Measurements from ENCODE around the gene GLRA2. TPM values are rescaled to one million over a fixed set of nuclear protein-coding genes. Genes with fewer than 3 reads are reported as not detected.

GLRA2 gene
- total and polyA plus RNA-seq, 2 of the 13 experiments (the other 11 are each of a cell fraction or from before 2014, with no cell fraction given): not detected

DNA sequence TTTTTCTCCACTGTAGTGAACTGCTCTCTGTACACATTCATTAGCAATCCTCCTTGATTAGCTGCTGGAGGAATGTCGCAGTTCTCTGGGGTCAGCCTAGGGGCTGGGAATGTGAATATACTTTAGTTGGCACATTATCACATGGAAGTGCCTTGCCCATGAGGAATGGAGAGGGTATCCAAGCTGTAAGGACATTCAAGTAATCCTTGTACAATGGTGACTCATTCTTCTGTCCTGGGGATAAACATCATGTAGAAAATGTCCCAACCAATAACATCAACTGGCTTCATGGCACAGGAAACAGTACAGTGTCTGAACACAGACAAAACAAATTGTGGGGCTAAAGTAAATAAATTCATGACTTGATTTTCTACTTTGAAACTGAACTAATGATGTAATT lies 147.1 kb downstream of the GLRA2 start:
- no peaks in the 10 kb centered on the region for H4K20me1 ChIP-seq (ENCODE audit: insufficient read depth, low read length)
- H3K27me3 ChIP-seq (ENCODE audit: control insufficient read depth in 1 of 2, insufficient read depth in 2 of 2, low read length in 2 of 2): no peaks in the 10 kb centered on the region
- no peak overlapping the region for H3K4me2 ChIP-seq (ENCODE audit: low read depth, low read length)
- FAIRE-seq (no peak), DNase-seq (ENCODE audit: low spot score) (no peak), ATAC-seq (no peak)
- WGBS (ENCODE audit: low lambda C conversion rate): 100% methylated on average over 1 of the region's 1 CpG
- TF ChIP-seq ZZZ3 (CRISPR knock-in tag; IDR thresholded peaks at IDR 0.05; ENCODE audit: borderline replicate concordance) (no peak), ZC3H13 (CRISPR knock-in tag; IDR thresholded peaks at IDR 0.05) (no peak), ZFP41 (CRISPR knock-in tag; IDR thresholded peaks at IDR 0.05; ENCODE audit: borderline replicate concordance) (no peak), XRCC5 (optimal IDR thresholded peaks at IDR 0.05; ENCODE audit: low read length) (no peak), ZNF451 (CRISPR knock-in tag; IDR thresholded peaks at IDR 0.05) (no peak), MAZ (IDR thresholded peaks at IDR 0.05; ENCODE audit: borderline replicate concordance, low read depth, low read length) (no peak), MAZ (CRISPR knock-in tag; IDR thresholded peaks at IDR 0.05; ENCODE audit: low read depth) (no peak), ZNF230 (CRISPR knock-in tag; IDR thresholded peaks at IDR 0.05) (no peak), CBX5 (CRISPR knock-in tag; IDR thresholded peaks at IDR 0.05; ENCODE audit: borderline replicate concordance) (no peak), NR1H2 (CRISPR knock-in tag; IDR thresholded peaks at IDR 0.05; ENCODE audit: borderline replicate concordance, low read depth) (no peak), DPF2 (CRISPR knock-in tag; IDR thresholded peaks at IDR 0.05; ENCODE audit: borderline replicate concordance, low read depth) (no peak), ADNP (CRISPR knock-in tag; IDR thresholded peaks at IDR 0.05) (no peak), REXO4 (CRISPR knock-in tag; IDR thresholded peaks at IDR 0.05; ENCODE audit: borderline replicate concordance) (no peak), GTF2F1 (IDR thresholded peaks at IDR 0.05; ENCODE audit: low read length) (no peak), NONO (IDR thresholded peaks at IDR 0.05) (no peak), NONO (CRISPR knock-in tag; conservative IDR thresholded peaks at IDR 0.05) (no peak), TEAD2 (CRISPR knock-in tag; IDR thresholded peaks at IDR 0.05) (no peak)
- TF ChIP-seq, protein P1, sequence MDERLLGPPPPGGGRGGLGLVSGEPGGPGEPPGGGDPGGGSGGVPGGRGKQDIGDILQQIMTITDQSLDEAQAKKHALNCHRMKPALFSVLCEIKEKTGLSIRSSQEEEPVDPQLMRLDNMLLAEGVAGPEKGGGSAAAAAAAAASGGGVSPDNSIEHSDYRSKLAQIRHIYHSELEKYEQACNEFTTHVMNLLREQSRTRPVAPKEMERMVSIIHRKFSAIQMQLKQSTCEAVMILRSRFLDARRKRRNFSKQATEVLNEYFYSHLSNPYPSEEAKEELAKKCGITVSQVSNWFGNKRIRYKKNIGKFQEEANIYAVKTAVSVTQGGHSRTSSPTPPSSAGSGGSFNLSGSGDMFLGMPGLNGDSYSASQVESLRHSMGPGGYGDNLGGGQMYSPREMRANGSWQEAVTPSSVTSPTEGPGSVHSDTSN (CRISPR knock-in tag; IDR thresholded peaks at IDR 0.05): no peak
- TF ChIP-seq, protein P2, sequence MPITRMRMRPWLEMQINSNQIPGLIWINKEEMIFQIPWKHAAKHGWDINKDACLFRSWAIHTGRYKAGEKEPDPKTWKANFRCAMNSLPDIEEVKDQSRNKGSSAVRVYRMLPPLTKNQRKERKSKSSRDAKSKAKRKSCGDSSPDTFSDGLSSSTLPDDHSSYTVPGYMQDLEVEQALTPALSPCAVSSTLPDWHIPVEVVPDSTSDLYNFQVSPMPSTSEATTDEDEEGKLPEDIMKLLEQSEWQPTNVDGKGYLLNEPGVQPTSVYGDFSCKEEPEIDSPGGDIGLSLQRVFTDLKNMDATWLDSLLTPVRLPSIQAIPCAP (CRISPR knock-in tag; IDR thresholded peaks at IDR 0.05; ENCODE audit: low read depth): no peak
- TF ChIP-seq, protein P3, sequence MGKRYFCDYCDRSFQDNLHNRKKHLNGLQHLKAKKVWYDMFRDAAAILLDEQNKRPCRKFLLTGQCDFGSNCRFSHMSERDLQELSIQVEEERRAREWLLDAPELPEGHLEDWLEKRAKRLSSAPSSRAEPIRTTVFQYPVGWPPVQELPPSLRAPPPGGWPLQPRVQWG (CRISPR knock-in tag; IDR thresholded peaks at IDR 0.05; ENCODE audit: borderline replicate concordance, low read depth): no peak
- TF ChIP-seq, protein P4, sequence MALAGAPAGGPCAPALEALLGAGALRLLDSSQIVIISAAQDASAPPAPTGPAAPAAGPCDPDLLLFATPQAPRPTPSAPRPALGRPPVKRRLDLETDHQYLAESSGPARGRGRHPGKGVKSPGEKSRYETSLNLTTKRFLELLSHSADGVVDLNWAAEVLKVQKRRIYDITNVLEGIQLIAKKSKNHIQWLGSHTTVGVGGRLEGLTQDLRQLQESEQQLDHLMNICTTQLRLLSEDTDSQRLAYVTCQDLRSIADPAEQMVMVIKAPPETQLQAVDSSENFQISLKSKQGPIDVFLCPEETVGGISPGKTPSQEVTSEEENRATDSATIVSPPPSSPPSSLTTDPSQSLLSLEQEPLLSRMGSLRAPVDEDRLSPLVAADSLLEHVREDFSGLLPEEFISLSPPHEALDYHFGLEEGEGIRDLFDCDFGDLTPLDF (CRISPR knock-in tag; IDR thresholded peaks at IDR 0.05): no peak
- TF ChIP-seq, protein P5, sequence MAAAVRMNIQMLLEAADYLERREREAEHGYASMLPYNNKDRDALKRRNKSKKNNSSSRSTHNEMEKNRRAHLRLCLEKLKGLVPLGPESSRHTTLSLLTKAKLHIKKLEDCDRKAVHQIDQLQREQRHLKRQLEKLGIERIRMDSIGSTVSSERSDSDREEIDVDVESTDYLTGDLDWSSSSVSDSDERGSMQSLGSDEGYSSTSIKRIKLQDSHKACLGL (CRISPR knock-in tag; IDR thresholded peaks at IDR 0.05): no peak
- no peaks in the 10 kb centered on the region for H3K36me3 ChIP-seq (replicated peaks in 1 of 2; ENCODE audit: control insufficient read depth in 1 of 2, insufficient read depth in 2 of 2, low read length in 2 of 2)
- H3K4me3 ChIP-seq (replicated peaks in 1 of 3; ENCODE audit: insufficient read depth in 1 of 3, low read depth in 2 of 3, low read length in 3 of 3): no peak overlapping the region
- no peak overlapping the region for H3K9ac ChIP-seq (ENCODE audit: insufficient read depth, low read depth, low read length)
- POLR2A ChIA-PET: no interaction called here
- intact Hi-C loops (cut with micrococcal nuclease; ENCODE audit: unreplicated experiment): loop anchor here (1.0 kb wide), 1 partner anchor 15 kb away; no protein-coding TSS in a partner anchor
- no peaks in the 10 kb centered on the region for H3K9me3 ChIP-seq (ENCODE audit: low read length)
- CTCF ChIA-PET (ENCODE audit: low intra/inter-chr PET ratio, low total read pairs): no interaction called here
- H3K4me1 ChIP-seq (ENCODE audit: insufficient read depth, low read length): no peaks in the 10 kb centered on the region
- H3K27ac ChIP-seq (ENCODE audit: extremely low read length, insufficient read depth, low read length): no peak overlapping the region
- no peak overlapping the region for H2AFZ ChIP-seq (ENCODE audit: low read length)
- in situ Hi-C loops (cut with HindIII; ENCODE audit: extremely low pct_ligation_motif_present, low pct_unique_long_range_greater_than_20kb): no loop called here
- H3K79me2 ChIP-seq (ENCODE audit: insufficient read depth, low read length): no peaks in the 10 kb centered on the region
- no TSS peak for BruUV-seq (replicated peaks)
